Measurements from ENCODE around the gene ADGRG7.

DNA sequence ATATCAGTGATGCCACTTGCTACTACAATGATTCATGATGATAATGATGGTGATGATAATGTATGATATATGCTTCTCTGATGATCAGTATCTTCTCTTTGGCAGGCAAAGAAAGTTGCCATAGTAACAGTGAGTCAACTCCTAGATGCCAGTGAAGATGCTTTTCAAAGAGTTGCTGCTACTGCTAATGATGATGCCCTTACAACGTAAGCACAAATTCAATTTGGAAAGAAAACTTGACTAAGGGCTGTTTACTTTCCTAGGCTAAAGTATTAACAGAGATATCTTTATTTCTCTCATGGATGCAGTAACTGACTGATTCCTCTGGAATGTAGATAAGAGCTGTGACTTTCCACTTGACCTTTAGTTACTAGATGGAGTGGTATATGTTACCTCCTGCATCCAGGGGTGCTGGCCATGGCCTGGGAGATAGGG, 27.8 kb downstream of the ADGRG7 start:
- TF ChIP-seq, protein P1, sequence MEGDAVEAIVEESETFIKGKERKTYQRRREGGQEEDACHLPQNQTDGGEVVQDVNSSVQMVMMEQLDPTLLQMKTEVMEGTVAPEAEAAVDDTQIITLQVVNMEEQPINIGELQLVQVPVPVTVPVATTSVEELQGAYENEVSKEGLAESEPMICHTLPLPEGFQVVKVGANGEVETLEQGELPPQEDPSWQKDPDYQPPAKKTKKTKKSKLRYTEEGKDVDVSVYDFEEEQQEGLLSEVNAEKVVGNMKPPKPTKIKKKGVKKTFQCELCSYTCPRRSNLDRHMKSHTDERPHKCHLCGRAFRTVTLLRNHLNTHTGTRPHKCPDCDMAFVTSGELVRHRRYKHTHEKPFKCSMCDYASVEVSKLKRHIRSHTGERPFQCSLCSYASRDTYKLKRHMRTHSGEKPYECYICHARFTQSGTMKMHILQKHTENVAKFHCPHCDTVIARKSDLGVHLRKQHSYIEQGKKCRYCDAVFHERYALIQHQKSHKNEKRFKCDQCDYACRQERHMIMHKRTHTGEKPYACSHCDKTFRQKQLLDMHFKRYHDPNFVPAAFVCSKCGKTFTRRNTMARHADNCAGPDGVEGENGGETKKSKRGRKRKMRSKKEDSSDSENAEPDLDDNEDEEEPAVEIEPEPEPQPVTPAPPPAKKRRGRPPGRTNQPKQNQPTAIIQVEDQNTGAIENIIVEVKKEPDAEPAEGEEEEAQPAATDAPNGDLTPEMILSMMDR (IDR thresholded peaks at IDR 0.05), result no peak
- no peak for TF ChIP-seq ZFX (IDR thresholded peaks at IDR 0.05; ENCODE audit: borderline replicate concordance)
